ENCODE results near the gene CDKN2B.

CDKN2B gene

DNA sequence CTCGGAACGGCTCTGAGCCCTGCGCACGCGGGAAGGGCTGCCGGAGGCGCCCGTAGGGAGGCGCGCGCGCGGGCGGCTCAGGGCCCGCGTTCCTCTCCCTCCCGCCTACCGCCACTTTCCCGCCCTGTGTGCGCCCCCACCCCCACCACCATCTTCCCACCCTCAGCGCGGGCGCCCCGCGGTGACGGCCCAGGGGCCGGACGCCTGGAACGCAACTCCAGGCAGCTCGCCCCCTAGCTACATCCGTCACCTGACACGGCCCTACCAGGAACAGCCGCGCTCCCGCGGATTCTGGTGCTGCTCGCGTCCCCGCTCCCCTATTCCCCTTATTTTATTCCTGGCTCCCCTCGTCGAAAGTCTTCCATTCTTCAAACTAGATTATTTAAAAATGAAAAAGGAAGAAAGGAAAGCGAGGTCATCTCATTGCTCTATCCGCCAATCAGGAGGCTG is 14.5 kb downstream of the CDKN2B start, which contains the start of gene CDKN2B-AS1 (continued):
- TF ChIP-seq, protein P1, sequence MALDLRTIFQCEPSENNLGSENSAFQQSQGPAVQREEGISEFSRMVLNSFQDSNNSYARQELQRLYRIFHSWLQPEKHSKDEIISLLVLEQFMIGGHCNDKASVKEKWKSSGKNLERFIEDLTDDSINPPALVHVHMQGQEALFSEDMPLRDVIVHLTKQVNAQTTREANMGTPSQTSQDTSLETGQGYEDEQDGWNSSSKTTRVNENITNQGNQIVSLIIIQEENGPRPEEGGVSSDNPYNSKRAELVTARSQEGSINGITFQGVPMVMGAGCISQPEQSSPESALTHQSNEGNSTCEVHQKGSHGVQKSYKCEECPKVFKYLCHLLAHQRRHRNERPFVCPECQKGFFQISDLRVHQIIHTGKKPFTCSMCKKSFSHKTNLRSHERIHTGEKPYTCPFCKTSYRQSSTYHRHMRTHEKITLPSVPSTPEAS (tag by site-specific recombination; IDR thresholded peaks at IDR 0.05), result no peak; the same call in 1 of the 2 replicates
- TF ChIP-seq ZNF544 (tag by site-specific recombination; IDR thresholded peaks at IDR 0.05), result no peak
- no peak for TF ChIP-seq ZNF416 (tag by site-specific recombination; IDR thresholded peaks at IDR 0.05)
- TF ChIP-seq, protein P2, sequence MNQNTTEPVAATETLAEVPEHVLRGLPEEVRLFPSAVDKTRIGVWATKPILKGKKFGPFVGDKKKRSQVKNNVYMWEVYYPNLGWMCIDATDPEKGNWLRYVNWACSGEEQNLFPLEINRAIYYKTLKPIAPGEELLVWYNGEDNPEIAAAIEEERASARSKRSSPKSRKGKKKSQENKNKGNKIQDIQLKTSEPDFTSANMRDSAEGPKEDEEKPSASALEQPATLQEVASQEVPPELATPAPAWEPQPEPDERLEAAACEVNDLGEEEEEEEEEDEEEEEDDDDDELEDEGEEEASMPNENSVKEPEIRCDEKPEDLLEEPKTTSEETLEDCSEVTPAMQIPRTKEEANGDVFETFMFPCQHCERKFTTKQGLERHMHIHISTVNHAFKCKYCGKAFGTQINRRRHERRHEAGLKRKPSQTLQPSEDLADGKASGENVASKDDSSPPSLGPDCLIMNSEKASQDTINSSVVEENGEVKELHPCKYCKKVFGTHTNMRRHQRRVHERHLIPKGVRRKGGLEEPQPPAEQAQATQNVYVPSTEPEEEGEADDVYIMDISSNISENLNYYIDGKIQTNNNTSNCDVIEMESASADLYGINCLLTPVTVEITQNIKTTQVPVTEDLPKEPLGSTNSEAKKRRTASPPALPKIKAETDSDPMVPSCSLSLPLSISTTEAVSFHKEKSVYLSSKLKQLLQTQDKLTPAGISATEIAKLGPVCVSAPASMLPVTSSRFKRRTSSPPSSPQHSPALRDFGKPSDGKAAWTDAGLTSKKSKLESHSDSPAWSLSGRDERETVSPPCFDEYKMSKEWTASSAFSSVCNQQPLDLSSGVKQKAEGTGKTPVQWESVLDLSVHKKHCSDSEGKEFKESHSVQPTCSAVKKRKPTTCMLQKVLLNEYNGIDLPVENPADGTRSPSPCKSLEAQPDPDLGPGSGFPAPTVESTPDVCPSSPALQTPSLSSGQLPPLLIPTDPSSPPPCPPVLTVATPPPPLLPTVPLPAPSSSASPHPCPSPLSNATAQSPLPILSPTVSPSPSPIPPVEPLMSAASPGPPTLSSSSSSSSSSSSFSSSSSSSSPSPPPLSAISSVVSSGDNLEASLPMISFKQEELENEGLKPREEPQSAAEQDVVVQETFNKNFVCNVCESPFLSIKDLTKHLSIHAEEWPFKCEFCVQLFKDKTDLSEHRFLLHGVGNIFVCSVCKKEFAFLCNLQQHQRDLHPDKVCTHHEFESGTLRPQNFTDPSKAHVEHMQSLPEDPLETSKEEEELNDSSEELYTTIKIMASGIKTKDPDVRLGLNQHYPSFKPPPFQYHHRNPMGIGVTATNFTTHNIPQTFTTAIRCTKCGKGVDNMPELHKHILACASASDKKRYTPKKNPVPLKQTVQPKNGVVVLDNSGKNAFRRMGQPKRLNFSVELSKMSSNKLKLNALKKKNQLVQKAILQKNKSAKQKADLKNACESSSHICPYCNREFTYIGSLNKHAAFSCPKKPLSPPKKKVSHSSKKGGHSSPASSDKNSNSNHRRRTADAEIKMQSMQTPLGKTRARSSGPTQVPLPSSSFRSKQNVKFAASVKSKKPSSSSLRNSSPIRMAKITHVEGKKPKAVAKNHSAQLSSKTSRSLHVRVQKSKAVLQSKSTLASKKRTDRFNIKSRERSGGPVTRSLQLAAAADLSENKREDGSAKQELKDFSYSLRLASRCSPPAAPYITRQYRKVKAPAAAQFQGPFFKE (tag by site-specific recombination; IDR thresholded peaks at IDR 0.05; ENCODE audit: borderline replicate concordance), result no peak
- TF ChIP-seq, protein P3, sequence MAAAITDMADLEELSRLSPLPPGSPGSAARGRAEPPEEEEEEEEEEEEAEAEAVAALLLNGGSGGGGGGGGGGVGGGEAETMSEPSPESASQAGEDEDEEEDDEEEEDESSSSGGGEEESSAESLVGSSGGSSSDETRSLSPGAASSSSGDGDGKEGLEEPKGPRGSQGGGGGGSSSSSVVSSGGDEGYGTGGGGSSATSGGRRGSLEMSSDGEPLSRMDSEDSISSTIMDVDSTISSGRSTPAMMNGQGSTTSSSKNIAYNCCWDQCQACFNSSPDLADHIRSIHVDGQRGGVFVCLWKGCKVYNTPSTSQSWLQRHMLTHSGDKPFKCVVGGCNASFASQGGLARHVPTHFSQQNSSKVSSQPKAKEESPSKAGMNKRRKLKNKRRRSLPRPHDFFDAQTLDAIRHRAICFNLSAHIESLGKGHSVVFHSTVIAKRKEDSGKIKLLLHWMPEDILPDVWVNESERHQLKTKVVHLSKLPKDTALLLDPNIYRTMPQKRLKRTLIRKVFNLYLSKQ (tag by site-specific recombination; IDR thresholded peaks at IDR 0.05; ENCODE audit: borderline replicate concordance), result no peak
- no peak for TF ChIP-seq ZNF501 (tag by site-specific recombination; IDR thresholded peaks at IDR 0.05)
- TF ChIP-seq, protein P4, sequence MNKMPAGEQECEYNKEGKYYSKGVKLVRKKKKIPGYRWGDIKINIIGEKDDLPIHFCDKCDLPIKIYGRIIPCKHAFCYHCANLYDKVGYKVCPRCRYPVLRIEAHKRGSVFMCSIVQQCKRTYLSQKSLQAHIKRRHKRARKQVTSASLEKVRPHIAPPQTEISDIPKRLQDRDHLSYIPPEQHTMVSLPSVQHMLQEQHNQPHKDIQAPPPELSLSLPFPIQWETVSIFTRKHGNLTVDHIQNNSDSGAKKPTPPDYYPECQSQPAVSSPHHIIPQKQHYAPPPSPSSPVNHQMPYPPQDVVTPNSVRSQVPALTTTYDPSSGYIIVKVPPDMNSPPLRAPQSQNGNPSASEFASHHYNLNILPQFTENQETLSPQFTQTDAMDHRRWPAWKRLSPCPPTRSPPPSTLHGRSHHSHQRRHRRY (tag by site-specific recombination; IDR thresholded peaks at IDR 0.05), result no peak
- TF ChIP-seq, protein P5, sequence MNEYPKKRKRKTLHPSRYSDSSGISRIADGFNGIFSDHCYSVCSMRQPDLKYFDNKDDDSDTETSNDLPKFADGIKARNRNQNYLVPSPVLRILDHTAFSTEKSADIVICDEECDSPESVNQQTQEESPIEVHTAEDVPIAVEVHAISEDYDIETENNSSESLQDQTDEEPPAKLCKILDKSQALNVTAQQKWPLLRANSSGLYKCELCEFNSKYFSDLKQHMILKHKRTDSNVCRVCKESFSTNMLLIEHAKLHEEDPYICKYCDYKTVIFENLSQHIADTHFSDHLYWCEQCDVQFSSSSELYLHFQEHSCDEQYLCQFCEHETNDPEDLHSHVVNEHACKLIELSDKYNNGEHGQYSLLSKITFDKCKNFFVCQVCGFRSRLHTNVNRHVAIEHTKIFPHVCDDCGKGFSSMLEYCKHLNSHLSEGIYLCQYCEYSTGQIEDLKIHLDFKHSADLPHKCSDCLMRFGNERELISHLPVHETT (tag by site-specific recombination; IDR thresholded peaks at IDR 0.05), result no peak
- no peak for TF ChIP-seq ZNF626 (tag by site-specific recombination; IDR thresholded peaks at IDR 0.05)
- TF ChIP-seq ZBTB1 (tag by site-specific recombination; IDR thresholded peaks at IDR 0.05), result no peak
- no peak for TF ChIP-seq ZNF302 (tag by site-specific recombination; IDR thresholded peaks at IDR 0.05; ENCODE audit: low read depth)
- TF ChIP-seq, protein P6, sequence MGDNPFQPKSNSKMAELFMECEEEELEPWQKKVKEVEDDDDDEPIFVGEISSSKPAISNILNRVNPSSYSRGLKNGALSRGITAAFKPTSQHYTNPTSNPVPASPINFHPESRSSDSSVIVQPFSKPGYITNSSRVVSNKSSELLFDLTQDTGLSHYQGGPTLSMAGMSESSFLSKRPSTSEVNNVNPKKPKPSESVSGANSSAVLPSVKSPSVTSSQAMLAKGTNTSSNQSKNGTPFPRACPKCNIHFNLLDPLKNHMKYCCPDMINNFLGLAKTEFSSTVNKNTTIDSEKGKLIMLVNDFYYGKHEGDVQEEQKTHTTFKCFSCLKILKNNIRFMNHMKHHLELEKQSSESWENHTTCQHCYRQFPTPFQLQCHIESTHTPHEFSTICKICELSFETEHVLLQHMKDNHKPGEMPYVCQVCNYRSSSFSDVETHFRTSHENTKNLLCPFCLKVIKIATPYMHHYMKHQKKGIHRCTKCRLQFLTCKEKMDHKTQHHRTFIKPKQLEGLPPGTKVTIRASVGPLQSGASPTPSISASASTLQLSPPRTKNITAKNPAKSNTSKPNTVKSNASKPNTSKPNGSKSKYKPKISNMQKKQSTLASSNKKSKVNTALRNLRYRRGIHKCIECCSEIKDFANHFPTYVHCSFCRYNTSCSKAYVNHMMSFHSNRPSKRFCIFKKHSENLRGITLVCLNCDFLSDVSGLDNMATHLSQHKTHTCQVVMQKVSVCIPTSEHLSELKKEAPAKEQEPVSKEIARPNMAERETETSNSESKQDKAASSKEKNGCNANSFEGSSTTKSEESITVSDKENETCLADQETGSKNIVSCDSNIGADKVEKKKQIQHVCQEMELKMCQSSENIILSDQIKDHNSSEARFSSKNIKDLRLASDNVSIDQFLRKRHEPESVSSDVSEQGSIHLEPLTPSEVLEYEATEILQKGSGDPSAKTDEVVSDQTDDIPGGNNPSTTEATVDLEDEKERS (tag by site-specific recombination; IDR thresholded peaks at IDR 0.05), result no peak
- TF ChIP-seq ZNF169 (tag by site-specific recombination; IDR thresholded peaks at IDR 0.05), result no peak
- TF ChIP-seq, protein P7, sequence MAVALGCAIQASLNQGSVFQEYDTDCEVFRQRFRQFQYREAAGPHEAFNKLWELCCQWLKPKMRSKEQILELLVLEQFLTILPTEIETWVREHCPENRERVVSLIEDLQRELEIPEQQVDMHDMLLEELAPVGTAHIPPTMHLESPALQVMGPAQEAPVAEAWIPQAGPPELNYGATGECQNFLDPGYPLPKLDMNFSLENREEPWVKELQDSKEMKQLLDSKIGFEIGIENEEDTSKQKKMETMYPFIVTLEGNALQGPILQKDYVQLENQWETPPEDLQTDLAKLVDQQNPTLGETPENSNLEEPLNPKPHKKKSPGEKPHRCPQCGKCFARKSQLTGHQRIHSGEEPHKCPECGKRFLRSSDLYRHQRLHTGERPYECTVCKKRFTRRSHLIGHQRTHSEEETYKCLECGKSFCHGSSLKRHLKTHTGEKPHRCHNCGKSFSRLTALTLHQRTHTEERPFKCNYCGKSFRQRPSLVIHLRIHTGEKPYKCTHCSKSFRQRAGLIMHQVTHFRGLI (tag by site-specific recombination; IDR thresholded peaks at IDR 0.05), result no peak
- no peak; the same call in 1 of the 2 replicates for TF ChIP-seq ZNF629 (tag by site-specific recombination; IDR thresholded peaks at IDR 0.05)
- TF ChIP-seq ZNF600 (tag by site-specific recombination; IDR thresholded peaks at IDR 0.05), result no peak
- 0 out of 2 replicates have a peak, but pooled peaks have one; percentile 28 for TF ChIP-seq ZNF391 (tag by site-specific recombination; IDR thresholded peaks at IDR 0.05; ENCODE audit: borderline replicate concordance, low read depth)
- TF ChIP-seq ZNF530 (tag by site-specific recombination; IDR thresholded peaks at IDR 0.05; ENCODE audit: low read depth), result no peak
- no peak for TF ChIP-seq ZFP41 (tag by site-specific recombination; IDR thresholded peaks at IDR 0.05; ENCODE audit: borderline replicate concordance)
- peak; percentile 73 for TF ChIP-seq KLF8 (tag by site-specific recombination; IDR thresholded peaks at IDR 0.05)
- no peak for TF ChIP-seq ZNF266 (tag by site-specific recombination; IDR thresholded peaks at IDR 0.05; ENCODE audit: low read depth)
